Cardiac fibroblast (primary cell): ENCODE results near the gene AIP.
A peak's percentile ranks its signal among the peaks of the same experiment; 100 is the strongest.

ENCODE experiments used
- DNase-seq, 2 donors: peaks; one replicate each; pipeline versions ENCODE4 v3.0.0 to v3.0.0-alpha.2; 2010; ENCODE audit warnings: low read depth in 2 of 2
- H3K4me3 ChIP-seq, 2 donors: replicated peaks in 1 of 2; 1 replicate in 1 of 2; 2 replicates in 1 of 2; pipeline ENCODE4 v1.5.1; 2011; ENCODE audit warnings: low read depth in 2 of 2, low read length in 2 of 2, mild to moderate bottlenecking in 2 of 2, moderate library complexity in 1 of 2
- TF ChIP-seq, protein P1 (sequence below): IDR thresholded peaks from one replicate; pipeline ENCODE4 v1.5.1; 2011; ENCODE audit warnings: low read depth, mild to moderate bottlenecking, low read length, inconsistent platforms

AIP gene

DNA sequence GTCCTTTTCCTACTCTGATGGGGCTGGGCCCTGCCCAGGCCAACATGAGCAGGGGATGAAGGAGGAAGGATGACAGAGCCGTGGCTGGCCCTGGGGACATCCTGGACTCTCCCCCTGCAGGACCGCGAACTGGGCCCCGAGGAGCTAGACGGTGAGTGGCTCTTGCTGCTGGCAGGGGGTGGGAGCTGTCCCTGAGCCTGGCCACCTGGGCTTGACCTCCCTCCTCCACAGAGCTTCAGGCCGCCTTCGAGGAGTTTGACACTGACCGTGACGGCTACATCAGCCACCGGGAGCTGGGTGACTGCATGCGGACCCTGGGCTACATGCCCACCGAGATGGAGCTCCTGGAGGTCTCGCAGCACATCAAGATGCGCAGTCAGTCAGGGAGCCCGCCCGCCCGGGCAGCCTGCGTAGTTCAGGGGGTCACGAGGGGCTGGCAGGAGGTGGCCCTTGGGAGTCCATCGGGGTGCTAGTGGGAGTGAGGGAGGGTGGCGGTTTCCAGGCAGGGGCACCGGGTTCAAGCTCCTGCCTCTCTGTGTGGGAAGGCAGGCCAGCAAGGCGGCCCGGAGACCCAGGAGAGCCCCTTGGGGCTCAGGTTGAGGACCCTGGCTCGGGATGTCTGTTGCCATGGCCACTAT is 26.6 kb upstream of the AIP start:
- TF ChIP-seq, protein P1, sequence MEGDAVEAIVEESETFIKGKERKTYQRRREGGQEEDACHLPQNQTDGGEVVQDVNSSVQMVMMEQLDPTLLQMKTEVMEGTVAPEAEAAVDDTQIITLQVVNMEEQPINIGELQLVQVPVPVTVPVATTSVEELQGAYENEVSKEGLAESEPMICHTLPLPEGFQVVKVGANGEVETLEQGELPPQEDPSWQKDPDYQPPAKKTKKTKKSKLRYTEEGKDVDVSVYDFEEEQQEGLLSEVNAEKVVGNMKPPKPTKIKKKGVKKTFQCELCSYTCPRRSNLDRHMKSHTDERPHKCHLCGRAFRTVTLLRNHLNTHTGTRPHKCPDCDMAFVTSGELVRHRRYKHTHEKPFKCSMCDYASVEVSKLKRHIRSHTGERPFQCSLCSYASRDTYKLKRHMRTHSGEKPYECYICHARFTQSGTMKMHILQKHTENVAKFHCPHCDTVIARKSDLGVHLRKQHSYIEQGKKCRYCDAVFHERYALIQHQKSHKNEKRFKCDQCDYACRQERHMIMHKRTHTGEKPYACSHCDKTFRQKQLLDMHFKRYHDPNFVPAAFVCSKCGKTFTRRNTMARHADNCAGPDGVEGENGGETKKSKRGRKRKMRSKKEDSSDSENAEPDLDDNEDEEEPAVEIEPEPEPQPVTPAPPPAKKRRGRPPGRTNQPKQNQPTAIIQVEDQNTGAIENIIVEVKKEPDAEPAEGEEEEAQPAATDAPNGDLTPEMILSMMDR = no peak
- H3K4me3 ChIP-seq = no peak overlapping the region
- no peak for DNase-seq

DNA sequence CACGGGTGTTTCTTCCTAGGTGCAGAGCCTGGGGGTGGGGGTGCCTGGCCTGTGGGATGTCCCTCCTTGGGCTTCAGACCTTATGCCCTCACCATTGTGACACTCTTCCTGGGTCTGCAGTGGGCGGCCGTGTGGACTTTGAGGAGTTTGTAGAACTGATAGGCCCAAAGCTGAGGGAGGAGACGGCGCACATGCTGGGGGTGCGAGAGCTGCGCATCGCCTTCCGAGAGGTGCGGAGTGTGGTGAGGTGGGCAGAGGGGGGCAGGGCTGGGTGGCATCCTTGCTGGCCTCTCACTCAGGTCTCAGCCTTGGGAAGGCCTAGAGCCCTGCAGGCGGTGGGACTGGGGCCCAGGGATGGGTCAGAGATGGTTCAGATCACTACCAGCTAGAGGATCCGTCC is 25.4 kb upstream of the AIP start:
- no peak overlapping the region for H3K4me3 ChIP-seq
- TF ChIP-seq, protein P1 = no peak
- DNase-seq = no peak

DNA sequence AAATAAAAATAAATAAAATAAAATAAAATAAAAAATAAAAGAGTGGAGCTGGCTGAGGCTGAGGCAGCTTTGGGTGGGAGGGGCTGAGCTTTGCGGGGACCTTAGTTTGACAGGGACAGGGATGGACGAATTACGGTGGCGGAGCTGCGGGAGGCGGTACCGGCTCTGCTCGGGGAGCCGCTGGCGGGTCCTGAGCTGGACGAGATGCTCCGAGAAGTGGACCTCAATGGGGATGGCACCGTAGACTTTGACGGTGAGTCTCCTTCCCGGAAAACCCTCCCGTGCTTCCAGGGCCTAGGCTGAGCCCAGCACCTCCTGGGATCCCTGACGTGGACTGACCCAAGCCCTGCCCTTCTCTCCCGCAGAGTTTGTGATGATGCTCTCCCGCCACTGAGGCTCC is 24.6 kb upstream of the AIP start:
- H3K4me3 ChIP-seq = no peak overlapping the region
- TF ChIP-seq, protein P1 = no peak
- DNase-seq = no peak

DNA sequence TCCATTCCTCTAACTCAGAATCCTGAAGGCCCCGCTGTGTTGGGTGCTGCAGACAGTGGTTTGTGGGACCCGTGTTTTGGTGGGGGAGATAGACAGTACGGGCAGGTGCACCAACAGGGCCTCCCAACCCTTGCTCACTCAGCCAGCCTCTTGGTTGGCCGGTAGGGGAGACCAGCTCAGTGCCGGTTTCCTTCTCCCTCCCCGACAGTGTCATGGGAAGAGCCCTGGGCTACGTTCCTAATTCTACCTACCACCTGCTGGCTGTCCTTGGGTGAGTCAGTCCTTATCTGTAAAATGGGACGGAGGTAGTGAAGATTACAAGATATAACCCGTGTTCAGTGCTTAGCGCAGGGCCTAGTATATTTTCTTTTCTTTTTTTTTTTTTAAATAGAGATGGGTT is 19.6 kb upstream of the AIP start:
- TF ChIP-seq, protein P1 = no peak
- H3K4me3 ChIP-seq = no peak overlapping the region
- no peak for DNase-seq

DNA sequence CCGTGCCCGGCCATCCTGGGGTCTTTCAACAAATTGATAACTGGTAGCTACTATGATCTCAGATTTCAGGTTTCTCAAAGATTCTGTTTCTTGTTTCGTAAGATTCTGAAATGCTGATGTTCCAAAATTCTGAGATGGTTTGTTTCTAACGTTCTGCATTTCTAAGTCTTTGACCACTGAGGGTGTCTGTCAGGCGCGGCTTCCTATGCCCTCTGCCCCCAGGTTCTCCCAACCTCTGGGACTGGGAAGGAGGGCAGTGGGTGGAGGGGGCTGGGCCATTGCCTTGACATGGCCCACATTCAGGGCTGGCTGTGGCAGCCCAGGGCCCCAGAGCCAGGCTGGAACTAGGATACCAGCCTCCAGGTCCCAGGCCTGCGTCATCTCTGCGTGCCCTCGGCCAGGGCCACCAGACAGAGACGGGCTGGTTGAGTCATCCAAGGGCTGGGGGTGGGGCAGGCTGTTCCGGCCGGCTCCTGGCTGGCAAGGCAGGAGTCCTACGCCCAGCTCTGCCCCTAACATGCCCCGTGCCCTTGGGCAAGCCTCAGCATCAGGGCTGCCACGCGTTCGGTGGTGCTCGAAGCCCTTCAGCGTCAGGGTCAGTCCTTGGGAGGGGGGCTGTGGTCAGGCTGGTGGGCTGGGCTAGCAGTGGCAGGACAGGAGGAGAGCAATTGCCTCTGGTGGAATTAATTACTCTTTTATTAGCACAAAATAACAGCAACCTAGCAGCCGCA is 19.0 kb upstream of the AIP start:
- DNase-seq = peak in 1 of 2 donors; percentile 62
- H3K4me3 ChIP-seq = peak overlapping the region; percentile 15 to 42
- TF ChIP-seq, protein P1 = no peak

DNA sequence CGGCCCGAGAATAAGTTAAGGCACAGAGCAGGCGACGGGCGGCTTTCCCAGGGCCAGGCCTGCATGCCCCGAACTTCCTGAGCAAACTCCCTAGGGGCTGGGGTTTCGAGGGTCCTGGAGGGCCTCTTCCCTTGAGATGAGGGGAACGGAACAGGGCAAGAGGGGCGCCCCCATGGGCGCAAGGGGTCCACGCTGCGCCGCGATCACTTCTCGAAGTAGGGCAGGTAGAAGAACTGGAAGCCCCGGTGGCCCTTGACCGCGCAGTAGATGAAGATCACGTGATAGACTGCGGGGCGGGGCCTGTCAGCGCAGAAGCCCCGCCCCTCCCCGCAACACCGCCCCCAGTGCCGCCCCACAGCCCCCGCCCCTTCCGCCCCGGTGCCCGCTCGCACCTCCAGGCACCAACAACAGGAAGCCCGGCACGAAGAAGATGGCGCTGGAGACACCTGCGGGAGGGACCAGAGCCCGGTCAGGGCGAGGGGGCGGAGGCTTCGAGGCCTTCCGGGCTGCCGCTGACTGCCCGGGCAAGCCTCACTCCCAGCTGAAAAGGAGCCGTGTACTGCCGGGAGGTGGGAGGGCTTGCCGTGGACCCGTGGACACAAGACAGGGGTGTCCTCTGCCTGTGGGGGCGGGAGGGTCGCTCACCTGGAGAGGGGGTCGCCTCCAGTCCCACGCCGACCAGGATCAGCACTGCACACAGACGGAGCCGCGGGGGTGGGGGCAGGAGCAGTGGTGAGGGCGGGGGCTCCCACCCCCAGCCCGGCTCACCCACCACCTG is 18.2 kb upstream of the AIP start:
- TF ChIP-seq, protein P1 = no peak
- peak; percentile 61 to 68 for DNase-seq
- H3K4me3 ChIP-seq = peak overlapping the region; percentile 56
